ENCODE results near the gene OR52W1.

- no peak for TF ChIP-seq EZH2 (IDR thresholded peaks at IDR 0.05; ENCODE audit: borderline replicate concordance, insufficient read depth, low read depth, low read length, poor library complexity, severe bottlenecking)
- no peak for TF ChIP-seq CTCF (IDR thresholded peaks at IDR 0.05)
Observed at GRCh38 chr11:6196396-6196795, 2.6 kb upstream of the OR52W1 start.
